IPS DF 19.7 (cell line): ENCODE results near the gene CUL9.

Experiments
- DNase-seq: peaks from one replicate; pipeline ENCODE4 v3.0.0-alpha.2; 2013; ENCODE audit warnings: low read depth, low spot score

Gene CUL9

GRCh38 chr6:43226192-43226851, 44.3 kb downstream of the CUL9 start:
- no peak for DNase-seq

GRCh38 chr6:43228951-43229802, 47.2 kb downstream of the CUL9 start, which contains the start of gene DNPH1:
DNPH1 (minus strand) TSS chr6:43229481; CDS start chr6:43229456, 25 bp downstream.
- peak; percentile 35 for DNase-seq

GRCh38 chr6:43229803-43230620, 48.0 kb downstream of the CUL9 start:
- no peak for DNase-seq

GRCh38 chr6:43231053-43231452, 49.1 kb downstream of the CUL9 start:
- DNase-seq = no peak

- no peak for DNase-seq
Measured at GRCh38 chr6:43231735-43232450, 49.9 kb downstream of the CUL9 start.

GRCh38 chr6:43235841-43236240, 53.8 kb downstream of the CUL9 start:
- no peak for DNase-seq

GRCh38 chr6:43239054-43239453, 57.1 kb downstream of the CUL9 start:
- DNase-seq = no peak

GRCh38 chr6:43240950-43241349, 59.0 kb downstream of the CUL9 start:
- no peak for DNase-seq

GRCh38 chr6:43241446-43241845, 59.5 kb downstream of the CUL9 start:
- no peak for DNase-seq

GRCh38 chr6:43242908-43243663, 61.1 kb downstream of the CUL9 start, which contains the start of gene TTBK1:
TTBK1 (plus strand) TSS chr6:43243481; CDS start chr6:43246661, 3,180 bp downstream.
- no peak for DNase-seq

GRCh38 chr6:43243664-43244321, 61.8 kb downstream of the CUL9 start:
- DNase-seq = no peak

- peak; percentile 90 for DNase-seq
Measured at GRCh38 chr6:43246301-43247113, 64.5 kb downstream of the CUL9 start.

GRCh38 chr6:43247114-43247999, 65.4 kb downstream of the CUL9 start:
- peak; percentile 65 for DNase-seq

- DNase-seq = no peak
Measured at GRCh38 chr6:43248101-43248500, 66.1 kb downstream of the CUL9 start.

GRCh38 chr6:43248791-43249190, 66.8 kb downstream of the CUL9 start:
- no peak for DNase-seq

GRCh38 chr6:43250992-43251373, 69.0 kb downstream of the CUL9 start:
- no peak for DNase-seq

GRCh38 chr6:43253401-43253800, 71.4 kb downstream of the CUL9 start:
- DNase-seq = no peak

GRCh38 chr6:43254138-43254817, 72.3 kb downstream of the CUL9 start:
- no peak for DNase-seq
